NB4 (cell line): ENCODE data around the gene XAGE5.

ENCODE experiments used
- CTCF ChIP-seq: IDR thresholded peaks from one replicate; pipeline ENCODE4 v1.5.1; 2012; ENCODE audit warnings: low read depth, low read length
- MYC ChIP-seq: IDR thresholded peaks from 2 replicates; pipeline ENCODE4 v1.6.1; 2011; ENCODE audit warnings: low read depth, low read length

DNA sequence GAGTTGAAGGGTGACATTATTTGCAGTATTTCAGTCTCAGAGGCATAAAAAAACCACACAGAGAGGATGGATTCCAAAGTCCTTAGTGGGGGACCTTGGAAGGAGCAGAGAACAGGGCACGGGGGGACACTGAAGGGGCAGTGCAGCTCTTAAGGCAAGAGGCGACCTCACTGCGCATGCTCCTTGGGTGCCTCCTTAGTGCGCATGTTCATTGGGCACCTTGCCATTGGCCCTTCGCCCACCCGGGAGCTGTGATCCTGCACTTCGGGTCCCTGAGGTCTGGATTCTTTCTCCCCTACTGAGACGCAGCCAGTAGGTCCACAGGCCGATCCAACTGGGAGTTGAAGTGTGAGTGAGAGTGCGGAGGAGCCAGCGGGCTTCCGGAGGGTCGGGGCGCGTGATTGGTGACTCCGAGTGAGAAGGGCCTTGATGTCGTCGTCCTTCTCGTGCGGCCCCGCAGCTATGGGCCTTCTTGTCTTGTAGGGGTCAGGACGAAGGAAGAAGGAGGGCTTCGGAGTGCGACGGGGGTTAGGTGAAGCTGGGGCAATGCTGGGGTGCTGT is at the start of gene XAGE5:
- TF ChIP-seq MYC, result no peak
- TF ChIP-seq CTCF, result no peak
